Skeletal muscle tissue (tissue), 5 donors: ENCODE measurements around the gene HTT-AS. TPM values are rescaled to one million over a fixed set of nuclear protein-coding genes. Genes with fewer than 3 reads are reported as not detected.

Experiments used
- H3K27ac ChIP-seq: one replicate; pipeline ENCODE4 v1.7.0; 2013; ENCODE audit warnings: mild to moderate bottlenecking, low read depth, low read length, inconsistent platforms
- H3K27me3 ChIP-seq, 3 donors: one replicate each; pipeline ENCODE4 v1.7.0; 2013; ENCODE audit warnings: low read length in 3 of 3; ENCODE audit not compliant: control insufficient read depth in 3 of 3, insufficient read depth in 3 of 3
- H3K36me3 ChIP-seq, 3 donors: one replicate each; pipeline ENCODE4 v1.7.0; 2013; ENCODE audit warnings: low read length in 3 of 3; ENCODE audit not compliant: control insufficient read depth in 3 of 3, insufficient read depth in 3 of 3
- H3K4me1 ChIP-seq, 3 donors: one replicate each; pipeline ENCODE4 v1.7.0; 2013; ENCODE audit warnings: low read length in 3 of 3, mild to moderate bottlenecking in 3 of 3; ENCODE audit not compliant: control insufficient read depth in 3 of 3, insufficient read depth in 3 of 3
- H3K4me3 ChIP-seq, 3 donors: one replicate each; pipeline ENCODE4 v1.7.0; 2013; ENCODE audit warnings: low read length in 3 of 3
- H3K9ac ChIP-seq, 3 donors: one replicate each; pipeline ENCODE4 v1.7.0; 2013; ENCODE audit warnings: low read length in 3 of 3, mild to moderate bottlenecking in 3 of 3, moderate library complexity in 2 of 3, low read depth in 1 of 3
- H3K9me3 ChIP-seq, 3 donors: one replicate each; pipeline ENCODE4 v1.7.0; 2013; ENCODE audit warnings: low read length in 3 of 3; ENCODE audit not compliant: control insufficient read depth in 3 of 3
- small RNA-seq: library from RNA; depleted of rRNA; stranded (forward); fragments of <200 nt; gene quantifications from one replicate; pipeline ENCODE3, GENCODE V24; 2014
- total RNA-seq: library from RNA; depleted of rRNA; stranded (reverse); fragments of >200 nt; gene quantifications from one replicate; pipeline ENCODE4 v1.2.3, GENCODE V29; 2014
- donor health status: Osteomylitis.

HTT-AS gene
- total RNA-seq, 1 donor from 2014 or later, result not detected

GRCh38 chr4:3017504-3017903 lies 56.8 kb downstream of the HTT-AS start:
- Histone ChIP-seq H3K9ac (no peak overlapping the region), H3K4me1 (no peaks in the 10 kb centered on the region), H3K36me3 (no peaks in the 10 kb centered on the region), H3K27me3 (no peaks in the 10 kb centered on the region), H3K9me3 (no peaks in the 10 kb centered on the region), H3K4me3 (no peak overlapping the region), H3K27ac (no peak overlapping the region)

- Histone ChIP-seq H3K9ac (no peak overlapping the region), H3K4me1 (no peaks in the 10 kb centered on the region), H3K27me3 (no peaks in the 10 kb centered on the region), H3K4me3 (no peak overlapping the region), H3K36me3 (no peaks in the 10 kb centered on the region), H3K9me3 (no peaks in the 10 kb centered on the region), H3K27ac (no peak overlapping the region)
These were observed 57.4 kb downstream of the HTT-AS start for GRCh38 chr4:3016961-3017360.

DNA sequence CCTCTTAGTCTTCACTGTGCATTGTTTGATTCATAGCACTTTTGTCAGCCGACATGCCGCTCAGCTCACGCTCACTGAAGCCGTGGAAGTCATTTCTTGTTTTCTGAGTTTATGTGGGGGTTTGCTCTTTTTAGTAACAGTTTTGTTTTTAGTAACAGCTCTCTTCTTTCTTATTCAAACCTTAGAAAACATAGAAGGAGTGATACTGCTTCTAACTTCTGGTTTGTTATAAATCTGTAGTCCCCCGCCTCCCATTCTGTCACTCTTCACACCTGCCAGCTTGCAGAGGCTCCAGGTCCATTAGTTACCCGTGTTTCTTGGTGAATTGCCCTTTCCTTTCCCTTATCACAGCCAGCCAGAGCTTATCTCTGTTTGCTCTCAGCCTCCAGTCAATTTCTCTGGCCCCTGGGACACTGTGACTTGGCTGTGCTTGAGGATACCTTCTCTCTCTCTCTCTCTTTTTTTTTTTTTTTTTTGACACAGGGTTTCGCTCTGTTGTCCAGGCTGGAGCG lies 60.4 kb downstream of the HTT-AS start:
- Histone ChIP-seq H3K36me3 (no peaks in the 10 kb centered on the region), H3K27ac (no peak overlapping the region), H3K9ac (no peak overlapping the region), H3K9me3 (no peaks in the 10 kb centered on the region), H3K4me1 (no peaks in the 10 kb centered on the region), H3K27me3 (no peaks in the 10 kb centered on the region), H3K4me3 (no peak overlapping the region)

Small RNA genes within 50 kb of the gene (small RNA-seq; reads per million reads assigned to genes)
- gene RF02134 (not detected), gene RF02135 (not detected), gene RNU6-204P (not detected)

Other genes starting within 250 kb of the HTT-AS start
- gene ADD1, start 230.7 kb downstream of the HTT-AS start, total RNA-seq, result 155 TPM
- gene NOP14, start 111.1 kb downstream of the HTT-AS start, total RNA-seq, result 10.4 TPM
- 12.5 TPM for gene GRK4, start 111.0 kb downstream of the HTT-AS start, total RNA-seq
- gene HTT, start 143 bp upstream of the HTT-AS start, total RNA-seq, result 43.8 TPM
- gene MSANTD1, start 174.6 kb upstream of the HTT-AS start, total RNA-seq, result 1.0 TPM
- gene RGS12, start 218.5 kb upstream of the HTT-AS start, total RNA-seq, result 28.2 TPM